Stimulated activated naive CD8-positive, alpha-beta T cell treated with anti-CD3 and anti-CD28 coated beads, Interleukin-15, amount 100 ng/mL, for 72 hours (primary cell): ENCODE results near the gene NME3.
A peak's percentile ranks its signal among the peaks of the same experiment; 100 is the strongest.

Experiments
- ATAC-seq: fragments of 150-1000 bp; cut with Tn5 transposase; 2 replicates; pipeline ENCODE4 v1.10.0; 2021; ENCODE audit warnings: mild to moderate bottlenecking, moderate library complexity
- DNase-seq, 2 donors: peaks; one replicate each; pipeline ENCODE4 v3.0.0; 2021 to 2022
- H3K27ac Mint-ChIP-seq, 2 donors: one replicate each; pipeline ENCODE4 v1.8.0; 2022; ENCODE audit warnings: mild to moderate bottlenecking in 2 of 2, mixed read lengths in 2 of 2, moderate library complexity in 2 of 2
- H3K27me3 Mint-ChIP-seq: one replicate; pipeline ENCODE4 v1.8.0; 2022; ENCODE audit warnings: mixed read lengths
- H3K4me1 Mint-ChIP-seq: one replicate; pipeline ENCODE4 v1.8.0; 2022; ENCODE audit warnings: mild to moderate bottlenecking, mixed read lengths
- H3K4me3 Mint-ChIP-seq, 2 donors: one replicate each; pipeline ENCODE4 v1.8.0; 2022; ENCODE audit warnings: mild to moderate bottlenecking in 2 of 2, mixed read lengths in 2 of 2, moderate library complexity in 1 of 2
- H3K9me3 Mint-ChIP-seq, 2 donors: one replicate each; pipeline ENCODE4 v1.8.0; 2022; ENCODE audit warnings: mixed read lengths in 2 of 2

NME3 gene

GRCh38 chr16:1778200-1779179 lies 7.1 kb upstream of the NME3 start:
- Mint-ChIP-seq H3K4me1 (peaks cover 27% of the 10 kb centered on the region), H3K9me3 (no peaks in the 10 kb centered on the region), H3K4me3 (no peak overlapping the region), H3K27ac (no peak overlapping the region), H3K27me3 (no peaks in the 10 kb centered on the region)
- ATAC-seq = no peak
- DNase-seq = no peak

GRCh38 chr16:1777375-1778199 lies 6.2 kb upstream of the NME3 start:
- no peak for DNase-seq
- Mint-ChIP-seq H3K27me3 (no peaks in the 10 kb centered on the region), H3K4me1 (peaks cover 24% of the 10 kb centered on the region), H3K4me3 (no peak overlapping the region), H3K9me3 (no peaks in the 10 kb centered on the region), H3K27ac (no peak overlapping the region)
- no peak for ATAC-seq

- H3K27me3 Mint-ChIP-seq = no peaks in the 10 kb centered on the region
- H3K27ac Mint-ChIP-seq = no peak overlapping the region
- ATAC-seq (no peak), DNase-seq (no peak)
- H3K4me1 Mint-ChIP-seq = peaks cover 29% of the 10 kb centered on the region
- no peak overlapping the region for H3K4me3 Mint-ChIP-seq
- H3K9me3 Mint-ChIP-seq = no peaks in the 10 kb centered on the region
These were observed 5.6 kb upstream of the NME3 start for GRCh38 chr16:1776991-1777374.

GRCh38 chr16:1776672-1776955 lies 5.3 kb upstream of the NME3 start:
- H3K27me3 Mint-ChIP-seq = no peaks in the 10 kb centered on the region
- H3K4me3 Mint-ChIP-seq = no peak overlapping the region
- no peaks in the 10 kb centered on the region for H3K9me3 Mint-ChIP-seq
- DNase-seq (no peak), ATAC-seq (no peak)
- peaks cover 28% of the 10 kb centered on the region for H3K4me1 Mint-ChIP-seq
- H3K27ac Mint-ChIP-seq = peak overlapping the region in 1 of 2 donors; percentile 48

GRCh38 chr16:1775846-1776671 lies 4.7 kb upstream of the NME3 start:
- peaks cover 23% of the 10 kb centered on the region for H3K4me1 Mint-ChIP-seq
- DNase-seq = no peak

GRCh38 chr16:1775006-1775845 lies 3.9 kb upstream of the NME3 start:
- Mint-ChIP-seq H3K4me3 (peak overlapping the region; percentile 37 to 96), H3K27ac (peak overlapping the region in 1 of 2 donors; percentile 83), H3K27me3 (no peaks in the 10 kb centered on the region), H3K9me3 (no peaks in the 10 kb centered on the region), H3K4me1 (peaks cover 25% of the 10 kb centered on the region)
- DNase-seq = no peak
- no peak for ATAC-seq

More at GRCh38 chr16:1775846-1776671, 4.7 kb upstream of the NME3 start:
- Mint-ChIP-seq H3K27ac (peak overlapping the region in 1 of 2 donors; percentile 42), H3K9me3 (no peaks in the 10 kb centered on the region), H3K4me3 (no peak overlapping the region), H3K27me3 (no peaks in the 10 kb centered on the region)
- ATAC-seq = no peak

- Mint-ChIP-seq H3K4me1 (peaks cover 33% of the 10 kb centered on the region), H3K27me3 (no peaks in the 10 kb centered on the region), H3K4me3 (peak overlapping the region; percentile 93 to 96), H3K9me3 (no peaks in the 10 kb centered on the region), H3K27ac (peak overlapping the region in 1 of 2 donors; percentile 12)
- ATAC-seq (no peak), DNase-seq (no peak)
These were observed 3.1 kb upstream of the NME3 start for GRCh38 chr16:1774448-1774780.

GRCh38 chr16:1773703-1774447 lies 2.5 kb upstream of the NME3 start:
- Mint-ChIP-seq H3K4me3 (peak overlapping the region; percentile 93 to 96), H3K9me3 (no peaks in the 10 kb centered on the region), H3K27ac (peak overlapping the region; percentile 25 to 86), H3K27me3 (no peaks in the 10 kb centered on the region), H3K4me1 (peaks cover 39% of the 10 kb centered on the region)
- DNase-seq (peak in 1 of 2 donors; percentile 42), ATAC-seq (no peak)

GRCh38 chr16:1772908-1773702 lies 1.8 kb upstream of the NME3 start, which contains the start of gene MRPS34:
Gene MRPS34, minus strand, starts transcription at chr16:1773134. Its CDS starts 15 bp downstream, at chr16:1773119.
- DNase-seq (peak; percentile 82 to 86), ATAC-seq (peak; percentile 73)
- Mint-ChIP-seq H3K9me3 (no peaks in the 10 kb centered on the region), H3K4me3 (peak within 1 kb of the TSS; percentile 93 to 96), H3K4me1 (peaks cover 46% of the 10 kb centered on the region), H3K27ac (peak within 1 kb of the TSS; percentile 90 to 98), H3K27me3 (no peaks in the 10 kb centered on the region)

- DNase-seq (peak; percentile 61 to 72), ATAC-seq (peak; percentile 31)
- H3K4me1 Mint-ChIP-seq = peaks cover 48% of the 10 kb centered on the region
- H3K27ac Mint-ChIP-seq = peak within 1 kb of the TSS; percentile 90 to 98
- peak within 1 kb of the TSS; percentile 93 to 96 for H3K4me3 Mint-ChIP-seq
- H3K27me3 Mint-ChIP-seq = no peaks in the 10 kb centered on the region
- H3K9me3 Mint-ChIP-seq = no peaks in the 10 kb centered on the region
These were observed 1.1 kb upstream of the NME3 start, which contains the start of gene EME2 for GRCh38 chr16:1772362-1772907. Gene EME2, plus strand, starts transcription at chr16:1772810. Its CDS starts 418 bp downstream, at chr16:1773228.

GRCh38 chr16:1771864-1772361 lies 570 bp upstream of the NME3 start:
- DNase-seq (no peak), ATAC-seq (no peak)
- Mint-ChIP-seq H3K27me3 (no peaks in the 10 kb centered on the region), H3K4me3 (peak overlapping the region; percentile 93 to 96), H3K4me1 (peaks cover 48% of the 10 kb centered on the region), H3K27ac (peak overlapping the region; percentile 84 to 96), H3K9me3 (no peaks in the 10 kb centered on the region)

GRCh38 chr16:1770328-1771187 lies 785 bp downstream of the NME3 start:
- ATAC-seq (peak; percentile 41), DNase-seq (peak; percentile 53 to 67)
- peak overlapping the region; percentile 19 to 88 for H3K27ac Mint-ChIP-seq
- H3K9me3 Mint-ChIP-seq = no peaks in the 10 kb centered on the region
- H3K4me1 Mint-ChIP-seq = peaks cover 48% of the 10 kb centered on the region
- no peaks in the 10 kb centered on the region for H3K27me3 Mint-ChIP-seq
- H3K4me3 Mint-ChIP-seq = peak overlapping the region; percentile 85 to 93
